IMR-90 (cell line): ENCODE measurements around the gene ASF1B.
A peak's percentile ranks its signal among the peaks of the same experiment; 100 is the strongest.

Experiments used
- CTCF ChIP-seq: conservative IDR thresholded peaks from 2 replicates; pipeline ENCODE4 v1.5.1; 2012; ENCODE audit warnings: mild to moderate bottlenecking, low read depth, low read length, improper control_type of control experiment
- MAZ ChIP-seq: IDR thresholded peaks from 2 replicates; pipeline ENCODE4 v1.6.1; 2012; ENCODE audit warnings: low read depth, mild to moderate bottlenecking, low read length, improper control_type of control experiment, moderate library complexity, borderline replicate concordance
- POLR2A ChIP-seq: IDR thresholded peaks from 2 replicates; pipeline ENCODE4 v1.6.1; 2012; ENCODE audit warnings: mild to moderate bottlenecking, low read depth, low read length
- RAD21 ChIP-seq: IDR thresholded peaks from 2 replicates; pipeline ENCODE4 v1.6.1; 2012; ENCODE audit warnings: low read length, improper control_type of control experiment

DNA sequence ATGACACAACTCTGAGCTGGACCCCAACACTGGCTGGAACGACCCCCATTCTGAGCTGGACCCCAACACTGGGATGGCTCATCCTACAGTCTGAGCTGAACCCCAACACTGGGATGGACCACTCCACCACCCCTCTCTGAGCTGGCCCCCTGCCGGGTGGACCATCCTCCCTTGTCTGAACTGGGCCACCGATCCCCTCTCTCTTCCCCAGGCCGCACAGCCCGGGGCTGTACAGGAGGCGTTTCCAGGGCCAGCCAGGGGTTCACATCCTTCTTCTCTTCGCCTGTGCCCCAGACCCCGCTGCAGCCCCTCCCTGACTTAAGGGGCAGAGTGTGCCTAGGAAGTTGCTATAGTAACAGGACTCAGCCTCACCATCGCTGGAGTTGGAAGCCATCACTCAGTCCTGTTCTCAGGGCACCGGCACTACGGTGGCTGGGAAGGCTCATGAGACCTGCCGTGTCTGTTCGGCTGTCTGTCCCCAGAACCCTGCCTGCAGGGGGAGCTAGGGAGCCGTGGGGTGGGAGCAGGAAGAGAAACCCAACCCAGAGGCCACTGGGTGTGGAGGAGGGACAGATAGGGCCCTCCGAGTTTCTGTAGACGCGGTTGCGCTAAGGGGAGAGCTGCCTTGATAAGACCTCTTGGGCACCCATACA, 22.5 kb downstream of the ASF1B start:
- TF ChIP-seq CTCF = peak; percentile 36
- TF ChIP-seq POLR2A = no peak
- TF ChIP-seq RAD21 = no peak
- no peak for TF ChIP-seq MAZ
